ENCODE results near the gene TNFRSF8.

DNA sequence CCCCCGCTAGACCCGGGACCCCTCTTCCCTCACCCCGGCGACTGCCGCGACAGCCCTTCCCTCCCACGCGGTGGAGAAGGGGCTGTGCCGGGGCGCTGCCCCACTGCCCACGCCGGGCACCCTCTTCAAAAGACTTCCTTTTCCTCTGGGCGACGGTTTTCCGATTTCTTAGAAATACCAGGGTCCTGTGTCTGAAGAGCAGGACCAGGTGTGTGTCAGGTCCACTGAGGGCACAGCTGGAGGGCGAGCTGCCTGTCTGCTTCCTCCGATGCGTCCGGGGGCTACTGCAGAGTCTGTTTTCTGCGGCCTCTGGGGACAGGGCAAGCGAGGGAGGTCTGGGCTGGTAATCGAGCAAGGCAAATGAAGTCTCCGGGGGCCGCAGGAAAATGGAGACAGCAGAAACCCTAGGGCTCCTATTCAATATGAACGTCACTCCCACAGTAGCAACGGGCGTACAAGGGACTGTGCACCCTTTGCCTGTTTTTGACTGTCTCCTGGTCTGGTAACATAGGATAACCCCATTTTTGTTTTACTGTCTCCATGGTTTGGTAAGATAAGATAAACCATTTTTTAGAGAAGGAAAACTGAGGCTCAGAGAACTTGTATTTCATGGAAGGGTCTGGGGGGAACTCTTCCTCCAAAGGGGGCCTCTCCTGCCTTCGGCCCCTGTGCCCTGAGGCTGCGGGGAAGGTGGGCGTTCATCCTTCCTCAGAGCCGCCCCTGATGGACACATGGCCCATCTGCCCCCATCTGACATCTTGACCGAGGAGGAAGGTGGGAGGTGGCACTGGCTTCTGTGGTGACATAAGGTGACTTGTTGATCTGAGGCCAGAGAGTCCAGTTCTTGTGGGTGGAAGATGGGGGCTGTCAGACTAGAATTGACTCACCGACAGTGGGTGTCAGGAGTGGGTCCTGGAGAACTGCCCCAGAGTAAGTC, 104.7 kb downstream of the TNFRSF8 start:
- TF ChIP-seq POLR2AphosphoS5 (IDR thresholded peaks at IDR 0.05; ENCODE audit: low read depth, low read length) (no peak), SIN3A (IDR thresholded peaks at IDR 0.05; ENCODE audit: borderline replicate concordance, insufficient read depth, low read length) (no peak)
